ENCODE results near the gene DPH7. TPM values are rescaled to one million over a fixed set of nuclear protein-coding genes. Genes with fewer than 3 reads are reported as not detected.

DPH7 gene
- total RNA-seq, 1 experiment from 2014 or later: 54.4 TPM

- Histone ChIP-seq H3K9me3 (ENCODE audit: control insufficient read depth in 1 of 2, insufficient read depth in 1 of 2, low read depth in 1 of 2, low read length in 2 of 2) (no peaks in the 10 kb centered on the region), H3K27ac (ENCODE audit: low read depth, low read length) (no peak overlapping the region; the same call in 1 of the 2 replicates), H3K4me1 (ENCODE audit: control insufficient read depth in 1 of 2, insufficient read depth in 2 of 2, low read length in 2 of 2) (peaks cover 14 to 49% of the 10 kb centered on the region in 2 experiments; a peak in 3 of 4 replicates), H3K27me3 (ENCODE audit: insufficient read depth, low read length) (no peaks in the 10 kb centered on the region), H4K20me1 (ENCODE audit: insufficient read depth) (no peaks in the 10 kb centered on the region), H2AFZ (ENCODE audit: low read depth, low read length, poor library complexity, severe bottlenecking) (no peak overlapping the region), H3K9ac (ENCODE audit: low read length) (no peak overlapping the region), H3K79me2 (ENCODE audit: insufficient read depth, low read length) (peaks cover 34% of the 10 kb centered on the region; the same call in 1 of the 2 replicates), H3K4me3 (replicated peaks in 1 of 2; ENCODE audit: low read depth in 1 of 2, low read length in 2 of 2) (peak overlapping the region; percentile 24 to 26), H3K9me2 (ENCODE audit: insufficient read depth) (no peaks in the 10 kb centered on the region), H3K36me3 (ENCODE audit: control insufficient read depth in 1 of 2, insufficient read depth in 2 of 2, low read length in 2 of 2) (no peaks in the 10 kb centered on the region), H3K4me2 (ENCODE audit: low read length) (peak overlapping the region; percentile 60)
- ATAC-seq (no peak; the same call in 1 of the 2 replicates), DNase-seq (ENCODE audit: low read depth, low spot score) (no peak)
- CTCF ChIA-PET: interaction anchor here (1.0 kb wide), 1 partner anchor 14 kb away, joined by 4 read pairs; the partner anchor contains the start of gene ZMYND19
- intact Hi-C loops (cut with micrococcal nuclease): no loop called here
- TF ChIP-seq CEBPB (IDR thresholded peaks at IDR 0.05; ENCODE audit: low read depth): no peak
- TF ChIP-seq, protein P1, sequence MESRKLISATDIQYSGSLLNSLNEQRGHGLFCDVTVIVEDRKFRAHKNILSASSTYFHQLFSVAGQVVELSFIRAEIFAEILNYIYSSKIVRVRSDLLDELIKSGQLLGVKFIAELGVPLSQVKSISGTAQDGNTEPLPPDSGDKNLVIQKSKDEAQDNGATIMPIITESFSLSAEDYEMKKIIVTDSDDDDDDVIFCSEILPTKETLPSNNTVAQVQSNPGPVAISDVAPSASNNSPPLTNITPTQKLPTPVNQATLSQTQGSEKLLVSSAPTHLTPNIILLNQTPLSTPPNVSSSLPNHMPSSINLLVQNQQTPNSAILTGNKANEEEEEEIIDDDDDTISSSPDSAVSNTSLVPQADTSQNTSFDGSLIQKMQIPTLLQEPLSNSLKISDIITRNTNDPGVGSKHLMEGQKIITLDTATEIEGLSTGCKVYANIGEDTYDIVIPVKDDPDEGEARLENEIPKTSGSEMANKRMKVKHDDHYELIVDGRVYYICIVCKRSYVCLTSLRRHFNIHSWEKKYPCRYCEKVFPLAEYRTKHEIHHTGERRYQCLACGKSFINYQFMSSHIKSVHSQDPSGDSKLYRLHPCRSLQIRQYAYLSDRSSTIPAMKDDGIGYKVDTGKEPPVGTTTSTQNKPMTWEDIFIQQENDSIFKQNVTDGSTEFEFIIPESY (IDR thresholded peaks at IDR 0.05; ENCODE audit: extremely low read depth, insufficient replicate concordance, low read length): no peak
- TF ChIP-seq CBX3 (IDR thresholded peaks at IDR 0.05; ENCODE audit: low read depth): no peak
- no peak for TF ChIP-seq JUND (IDR thresholded peaks at IDR 0.05)
- no peak for TF ChIP-seq FOSL1 (IDR thresholded peaks at IDR 0.05; ENCODE audit: low read depth)
- TF ChIP-seq EGR1 (IDR thresholded peaks at IDR 0.05; ENCODE audit: low read depth): no peak
- TF ChIP-seq, protein P2, sequence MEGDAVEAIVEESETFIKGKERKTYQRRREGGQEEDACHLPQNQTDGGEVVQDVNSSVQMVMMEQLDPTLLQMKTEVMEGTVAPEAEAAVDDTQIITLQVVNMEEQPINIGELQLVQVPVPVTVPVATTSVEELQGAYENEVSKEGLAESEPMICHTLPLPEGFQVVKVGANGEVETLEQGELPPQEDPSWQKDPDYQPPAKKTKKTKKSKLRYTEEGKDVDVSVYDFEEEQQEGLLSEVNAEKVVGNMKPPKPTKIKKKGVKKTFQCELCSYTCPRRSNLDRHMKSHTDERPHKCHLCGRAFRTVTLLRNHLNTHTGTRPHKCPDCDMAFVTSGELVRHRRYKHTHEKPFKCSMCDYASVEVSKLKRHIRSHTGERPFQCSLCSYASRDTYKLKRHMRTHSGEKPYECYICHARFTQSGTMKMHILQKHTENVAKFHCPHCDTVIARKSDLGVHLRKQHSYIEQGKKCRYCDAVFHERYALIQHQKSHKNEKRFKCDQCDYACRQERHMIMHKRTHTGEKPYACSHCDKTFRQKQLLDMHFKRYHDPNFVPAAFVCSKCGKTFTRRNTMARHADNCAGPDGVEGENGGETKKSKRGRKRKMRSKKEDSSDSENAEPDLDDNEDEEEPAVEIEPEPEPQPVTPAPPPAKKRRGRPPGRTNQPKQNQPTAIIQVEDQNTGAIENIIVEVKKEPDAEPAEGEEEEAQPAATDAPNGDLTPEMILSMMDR (IDR thresholded peaks at IDR 0.05 in 2 of 3, conservative IDR thresholded peaks at IDR 0.05 in 1 of 3; ENCODE audit: borderline replicate concordance in 1 of 3, insufficient read depth in 1 of 3, low read depth in 2 of 3, low read length in 2 of 3): no peak
- TF ChIP-seq ZFX (IDR thresholded peaks at IDR 0.05): no peak
- TF ChIP-seq, protein P3, sequence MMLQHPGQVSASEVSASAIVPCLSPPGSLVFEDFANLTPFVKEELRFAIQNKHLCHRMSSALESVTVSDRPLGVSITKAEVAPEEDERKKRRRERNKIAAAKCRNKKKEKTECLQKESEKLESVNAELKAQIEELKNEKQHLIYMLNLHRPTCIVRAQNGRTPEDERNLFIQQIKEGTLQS (IDR thresholded peaks at IDR 0.05): no peak
- no peak for TF ChIP-seq SIN3A (IDR thresholded peaks at IDR 0.05; ENCODE audit: low read depth)
- TF ChIP-seq SRF (IDR thresholded peaks at IDR 0.05; ENCODE audit: low read depth): no peak
- no peak for TF ChIP-seq ELF1 (IDR thresholded peaks at IDR 0.05; ENCODE audit: borderline replicate concordance, low read depth)
- no peak for TF ChIP-seq TCF7L2 (IDR thresholded peaks at IDR 0.05; ENCODE audit: borderline replicate concordance, extremely low read depth, insufficient read depth, insufficient read length)
- no peak for TF ChIP-seq POLR2A (IDR thresholded peaks at IDR 0.05; ENCODE audit: borderline replicate concordance, extremely low read depth, insufficient read depth, insufficient read length)
- TF ChIP-seq YY1 (IDR thresholded peaks at IDR 0.05; ENCODE audit: extremely low read depth, insufficient replicate concordance, low read depth, low read length): no peak
- TF ChIP-seq ZNF274 (IDR thresholded peaks at IDR 0.05; ENCODE audit: low read depth, low read length): no peak
- TF ChIP-seq MAX (IDR thresholded peaks at IDR 0.05): no peak
- no peak for TF ChIP-seq POLR2AphosphoS5 (IDR thresholded peaks at IDR 0.05; ENCODE audit: low read depth, low read length)
- TF ChIP-seq, protein P4, sequence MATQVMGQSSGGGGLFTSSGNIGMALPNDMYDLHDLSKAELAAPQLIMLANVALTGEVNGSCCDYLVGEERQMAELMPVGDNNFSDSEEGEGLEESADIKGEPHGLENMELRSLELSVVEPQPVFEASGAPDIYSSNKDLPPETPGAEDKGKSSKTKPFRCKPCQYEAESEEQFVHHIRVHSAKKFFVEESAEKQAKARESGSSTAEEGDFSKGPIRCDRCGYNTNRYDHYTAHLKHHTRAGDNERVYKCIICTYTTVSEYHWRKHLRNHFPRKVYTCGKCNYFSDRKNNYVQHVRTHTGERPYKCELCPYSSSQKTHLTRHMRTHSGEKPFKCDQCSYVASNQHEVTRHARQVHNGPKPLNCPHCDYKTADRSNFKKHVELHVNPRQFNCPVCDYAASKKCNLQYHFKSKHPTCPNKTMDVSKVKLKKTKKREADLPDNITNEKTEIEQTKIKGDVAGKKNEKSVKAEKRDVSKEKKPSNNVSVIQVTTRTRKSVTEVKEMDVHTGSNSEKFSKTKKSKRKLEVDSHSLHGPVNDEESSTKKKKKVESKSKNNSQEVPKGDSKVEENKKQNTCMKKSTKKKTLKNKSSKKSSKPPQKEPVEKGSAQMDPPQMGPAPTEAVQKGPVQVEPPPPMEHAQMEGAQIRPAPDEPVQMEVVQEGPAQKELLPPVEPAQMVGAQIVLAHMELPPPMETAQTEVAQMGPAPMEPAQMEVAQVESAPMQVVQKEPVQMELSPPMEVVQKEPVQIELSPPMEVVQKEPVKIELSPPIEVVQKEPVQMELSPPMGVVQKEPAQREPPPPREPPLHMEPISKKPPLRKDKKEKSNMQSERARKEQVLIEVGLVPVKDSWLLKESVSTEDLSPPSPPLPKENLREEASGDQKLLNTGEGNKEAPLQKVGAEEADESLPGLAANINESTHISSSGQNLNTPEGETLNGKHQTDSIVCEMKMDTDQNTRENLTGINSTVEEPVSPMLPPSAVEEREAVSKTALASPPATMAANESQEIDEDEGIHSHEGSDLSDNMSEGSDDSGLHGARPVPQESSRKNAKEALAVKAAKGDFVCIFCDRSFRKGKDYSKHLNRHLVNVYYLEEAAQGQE (IDR thresholded peaks at IDR 0.05; ENCODE audit: low read depth): no peak
- POLR2A ChIA-PET: interaction anchor here (1.0 to 1.2 kb wide), 4 partner anchors 8 to 53 kb away, joined by 4 to 6 read pairs (median 4); partner anchors contain the start of genes MRPL41 and ZMYND19
- RAD21 ChIA-PET (ENCODE audit: low non-redundant PET in 1 of 2, low total read pairs in 2 of 2, uncharacterized antibody in 2 of 2, unreplicated experiment in 2 of 2): interaction anchor here in 1 of 2 experiments (0.6 to 1.1 kb wide), 2 partner anchors 52 to 155 kb away, joined by 3 to 7 read pairs; partner anchors contain the start of gene MRPL41
- BruUV-seq (replicated peaks): no TSS peak
Measured at GRCh38 chr9:137604345-137605086, 25.8 kb upstream of the DPH7 start.

All from HCT116 (cell line).